ENCODE measurements around the gene WDFY4.

DNA sequence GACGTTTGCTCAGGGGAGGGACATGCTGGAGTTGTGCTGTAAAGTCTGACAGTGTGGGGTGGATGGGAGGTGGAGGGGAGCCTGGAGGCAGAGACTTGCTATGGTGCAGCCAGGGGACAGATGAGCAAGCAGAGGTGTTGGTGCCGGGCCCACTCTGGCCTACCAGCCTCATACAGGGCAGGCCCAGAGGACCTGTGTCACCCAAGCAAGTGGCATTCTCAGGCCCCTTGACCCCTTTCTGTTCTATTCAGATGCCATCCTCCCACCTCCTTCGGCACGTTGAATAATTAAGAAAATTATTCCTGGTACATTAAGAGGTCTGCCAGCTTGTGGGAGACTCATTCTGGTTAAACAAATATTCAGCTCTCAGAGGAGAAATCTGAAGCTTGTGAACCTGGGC lies 8.5 kb downstream of the WDFY4 start:
- TF ChIP-seq, protein P1, sequence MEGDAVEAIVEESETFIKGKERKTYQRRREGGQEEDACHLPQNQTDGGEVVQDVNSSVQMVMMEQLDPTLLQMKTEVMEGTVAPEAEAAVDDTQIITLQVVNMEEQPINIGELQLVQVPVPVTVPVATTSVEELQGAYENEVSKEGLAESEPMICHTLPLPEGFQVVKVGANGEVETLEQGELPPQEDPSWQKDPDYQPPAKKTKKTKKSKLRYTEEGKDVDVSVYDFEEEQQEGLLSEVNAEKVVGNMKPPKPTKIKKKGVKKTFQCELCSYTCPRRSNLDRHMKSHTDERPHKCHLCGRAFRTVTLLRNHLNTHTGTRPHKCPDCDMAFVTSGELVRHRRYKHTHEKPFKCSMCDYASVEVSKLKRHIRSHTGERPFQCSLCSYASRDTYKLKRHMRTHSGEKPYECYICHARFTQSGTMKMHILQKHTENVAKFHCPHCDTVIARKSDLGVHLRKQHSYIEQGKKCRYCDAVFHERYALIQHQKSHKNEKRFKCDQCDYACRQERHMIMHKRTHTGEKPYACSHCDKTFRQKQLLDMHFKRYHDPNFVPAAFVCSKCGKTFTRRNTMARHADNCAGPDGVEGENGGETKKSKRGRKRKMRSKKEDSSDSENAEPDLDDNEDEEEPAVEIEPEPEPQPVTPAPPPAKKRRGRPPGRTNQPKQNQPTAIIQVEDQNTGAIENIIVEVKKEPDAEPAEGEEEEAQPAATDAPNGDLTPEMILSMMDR (conservative IDR thresholded peaks at IDR 0.05; ENCODE audit: low read length) = no peak
- TF ChIP-seq EZH2phosphoT487 (IDR thresholded peaks at IDR 0.05; ENCODE audit: borderline replicate concordance) = no peak
